Stromal cell of bone marrow (primary cell): ENCODE measurements around the gene PDE6A.
"Not testable (repeated sequence)": the region's sequence is repeated elsewhere in the genome, so short reads cannot be mapped to it uniquely, and the experiment has no call there.

Source experiments
- DNase-seq: peaks from one replicate; pipeline ENCODE4 v3.0.0-alpha.2; 2012; ENCODE audit warnings: low read depth

PDE6A gene

GRCh38 chr5:149953436-149954121 is 9.0 kb upstream of the PDE6A start:
- DNase-seq, result no peak

- no peak for DNase-seq
These were observed 6.7 kb upstream of the PDE6A start for GRCh38 chr5:149951138-149951749.

- no peak for DNase-seq
These were observed 4.4 kb upstream of the PDE6A start for GRCh38 chr5:149948993-149949392.

- no peak for DNase-seq
These were observed 1.5 kb upstream of the PDE6A start for GRCh38 chr5:149946118-149946517.

GRCh38 chr5:149943177-149943949 is 1.2 kb downstream of the PDE6A start:
- not testable (repeated sequence) for DNase-seq

- DNase-seq, result not testable (repeated sequence)
These were observed 1.8 kb downstream of the PDE6A start for GRCh38 chr5:149942741-149943169.

- DNase-seq, result no peak
These were observed 2.4 kb downstream of the PDE6A start for GRCh38 chr5:149942199-149942598.

GRCh38 chr5:149941795-149942194 is 2.8 kb downstream of the PDE6A start:
- DNase-seq, result no peak

GRCh38 chr5:149940941-149941644 is 3.5 kb downstream of the PDE6A start:
- DNase-seq, result no peak

GRCh38 chr5:149940077-149940574 is 4.5 kb downstream of the PDE6A start:
- peak; percentile 17 for DNase-seq

GRCh38 chr5:149939546-149939945 is 5.0 kb downstream of the PDE6A start:
- DNase-seq, result no peak

GRCh38 chr5:149938791-149939358 is 5.7 kb downstream of the PDE6A start:
- peak; percentile 48 for DNase-seq

GRCh38 chr5:149938279-149938678 is 6.3 kb downstream of the PDE6A start:
- peak; percentile 31 for DNase-seq

- DNase-seq, result no peak
These were observed 7.0 kb downstream of the PDE6A start for GRCh38 chr5:149937610-149938009.

- DNase-seq, result no peak
These were observed 7.9 kb downstream of the PDE6A start for GRCh38 chr5:149936700-149937091.

GRCh38 chr5:149936044-149936699 is 8.4 kb downstream of the PDE6A start:
- no peak for DNase-seq

- no peak for DNase-seq
These were observed 9.1 kb downstream of the PDE6A start for GRCh38 chr5:149935431-149935901.

GRCh38 chr5:149932445-149933350 is 11.9 kb downstream of the PDE6A start:
- DNase-seq, result no peak

GRCh38 chr5:149931992-149932436 is 12.6 kb downstream of the PDE6A start:
- no peak for DNase-seq
